Measurements from ENCODE around the gene JMJD6.

DNA sequence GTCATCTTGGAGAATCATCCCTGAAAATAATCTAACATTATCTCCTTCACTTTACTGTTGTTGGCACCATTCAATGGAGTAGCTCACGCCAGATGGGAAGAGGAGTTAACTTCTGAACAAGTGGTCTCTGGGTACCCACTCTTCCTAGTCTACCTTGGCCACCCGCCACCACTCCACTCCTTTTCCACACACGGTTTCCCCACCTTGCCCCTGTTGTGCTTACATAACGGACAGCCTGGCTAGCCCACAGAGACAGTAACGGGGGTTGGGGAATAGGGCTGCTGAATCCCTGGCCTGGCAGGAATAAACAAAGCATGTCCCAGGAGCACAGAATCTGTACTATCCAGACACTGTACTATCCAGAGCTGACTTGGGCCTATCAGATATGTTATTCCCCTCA lies 12.1 kb downstream of the JMJD6 start:
- no peak for TF ChIP-seq ZNF274 (IDR thresholded peaks at IDR 0.05; ENCODE audit: low read depth, low read length)
- TF ChIP-seq SUZ12 (IDR thresholded peaks at IDR 0.05; ENCODE audit: extremely low read depth, insufficient read depth, insufficient read length): no peak
- no peak for TF ChIP-seq YY1 (IDR thresholded peaks at IDR 0.05; ENCODE audit: insufficient read depth, insufficient read length)

Measured in NT2/D1 (cell line).